Heart left ventricle (tissue), 16 donors: Measurements from ENCODE around the gene TKT. TPM values are rescaled to one million over a fixed set of nuclear protein-coding genes. Genes with fewer than 3 reads are reported as not detected.
A peak's percentile ranks its signal among the peaks of the same experiment; 100 is the strongest.

Source experiments
- ATAC-seq, 4 donors: fragments of 200-7000 bp; cut with Tn5 transposase; one replicate each; pipeline ENCODE4 v1.9.1; 2020 to 2022; ENCODE audit warnings: moderate library complexity in 4 of 4, mild to moderate bottlenecking in 3 of 4, moderate number of reproducible peaks in 1 of 4
- DNase-seq, 5 donors: peaks; one replicate each; pipeline ENCODE4 v3.0.0-alpha.2; 2020
- H3K27ac ChIP-seq, 12 donors: fragments of 200-600 bp; sonication (generic) in 4 of 12; one replicate each; pipeline versions ENCODE4 v1.5.0 to v1.8.0; 2016 to 2022; ENCODE audit warnings: mild to moderate bottlenecking in 2 of 12
- H3K27me3 ChIP-seq, 9 donors: fragments of 200-600 bp; sonication (generic) in 2 of 9; one replicate each; pipeline versions ENCODE4 v1.5.1 to v1.8.0; 2016 to 2022; ENCODE audit warnings: mild to moderate bottlenecking in 3 of 9
- H3K36me3 ChIP-seq, 9 donors: fragments of 200-600 bp; sonication (generic) in 2 of 9; one replicate each; pipeline versions ENCODE4 v1.5.0 to v1.8.0; 2018 to 2022; ENCODE audit warnings: mild to moderate bottlenecking in 2 of 9
- H3K4me1 ChIP-seq, 12 donors: fragments of 200-600 bp; sonication (generic) in 4 of 12; one replicate each; pipeline versions ENCODE4 v1.5.0 to v1.8.0; 2016 to 2022; ENCODE audit warnings: mild to moderate bottlenecking in 3 of 12
- H3K4me3 ChIP-seq, 12 donors: fragments of 200-600 bp; sonication (generic) in 4 of 12; one replicate each; pipeline versions ENCODE4 v1.5.0 to v1.8.0; 2017 to 2022; ENCODE audit warnings: mild to moderate bottlenecking in 9 of 12, moderate library complexity in 4 of 12
- H3K9me3 ChIP-seq, 12 donors: fragments of 200-600 bp; sonication (generic) in 4 of 12; one replicate each; pipeline versions ENCODE4 v1.5.0 to v1.8.0; 2016 to 2022; ENCODE audit warnings: mild to moderate bottlenecking in 1 of 12
- POLR2A ChIP-seq, 2 donors: fragments of 450-650 bp; IDR thresholded peaks; one replicate each; pipeline ENCODE4 v1.6.1; 2017; ENCODE audit warnings: antibody characterized with exemption in 2 of 2, mild to moderate bottlenecking in 2 of 2, moderate library complexity in 2 of 2
- WGBS, 4 donors: extraction: QIAGEN DNeasy Blood & Tissue Kit in 2 of 4; methylation state at CpG; one replicate each; pipeline versions ENCODE4 v1.1.5 to v1.1.7; 2013 to 2018; 5-methylcytosine and 5-hydroxymethylcytosine counted together
- intact Hi-C, 10 donors: fragments of 100-400 bp; cut with DNase I; formaldehyde crosslinking; loops; one replicate each; pipeline versions ENCODE4 v1.11.1 to v1.14.2; 2022
- polyA plus RNA-seq, 2 donors: library from polyadenylated mRNA; stranded (reverse); fragments of 200-250 nt; gene quantifications; one replicate each; pipeline ENCODE4 v1.2.3, GENCODE V29; 2013
- total RNA-seq, 9 donors: library from RNA; depleted of rRNA in 2 of 9; stranded (reverse); fragments of >200 nt in 2 of 9; fragmentation: NEBNext Ultra II Directional in 3 of 9; extraction: Animal tissue kit (Norgen Biotek cat#: 25700) in 3 of 9; gene quantifications; one replicate each; pipeline versions ENCODE4 v1.1.0 to v1.2.4, GENCODE V29; 2016 to 2023
- TF ChIP-seq, protein P1 (sequence below), 12 donors: fragments of 200-600 bp; sonication (generic) in 4 of 12; IDR thresholded peaks; one replicate each; pipeline versions ENCODE4 v1.5.0 to v1.8.0; 2018 to 2022; ENCODE audit warnings: antibody characterized with exemption in 12 of 12, mild to moderate bottlenecking in 5 of 12
- donor health status: ischemic (EF 13 %, LVEDD 7.1; RV severe dilation, severe dysfunction).
- donor health status: healthy with polysubstance abuse.
- donor health status: DM: no; HTN: yes; CAD: no.
- donor health status: DM: no; HTN: no; CAD: no.
- donor health status: ischemic (EF 25% LVEDD 6.9; RV normal size, moderate dysfunction).
- donor health status: ischemic (EF 25% LVEDD 5.7; RV mildly dilated, moderate dysfunction).
- donor health status: healthy.
- donor health status: DM: yes; HTN: yes; CAD: no.
- donor health status: ischemic (EF 35%, LVEDD 5.7; RV mildly dilated, moderate dysfunction).
- donor health status: nonischemic (EF 11% LVEDD 7.7; RV severe dilation, severe dysfunction).
- donor health status: DM: yes; HTN: yes; CAD: no.
- donor health status: PGD.
- donor health status: ischemic (EF 29% LVEDD 5.4; RV normal size, mild dysfunction).
- donor health status: nonischemic (EF 23%, LVEDD 6.1; RV moderate dilation, normal function).

TKT gene
- total and polyA plus RNA-seq, 11 donors = 20.6 to 111 (median 36.6) TPM

- H3K9me3 ChIP-seq = no peaks in the 10 kb centered on the region
- H3K27ac ChIP-seq = no peak overlapping the region
- ATAC-seq = no peak
- no peaks in the 10 kb centered on the region for H3K27me3 ChIP-seq
- peak in 1 of 5 donors; percentile 5 for DNase-seq
- H3K4me1 ChIP-seq = peaks cover 0 to 23% (median 0%) of the 10 kb centered on the region in 12 donors
- intact Hi-C loops = loop anchor here in 5 of 10 donors (2.0 to 10.0 kb wide), 5 partner anchors 65 to 493 kb away; no protein-coding TSS in a partner anchor
- H3K36me3 ChIP-seq = peaks cover 0 to 41% (median 32%) of the 10 kb centered on the region in 9 donors
- no peak for TF ChIP-seq POLR2A (IDR thresholded peaks at IDR 0.05)
- TF ChIP-seq, protein P1, sequence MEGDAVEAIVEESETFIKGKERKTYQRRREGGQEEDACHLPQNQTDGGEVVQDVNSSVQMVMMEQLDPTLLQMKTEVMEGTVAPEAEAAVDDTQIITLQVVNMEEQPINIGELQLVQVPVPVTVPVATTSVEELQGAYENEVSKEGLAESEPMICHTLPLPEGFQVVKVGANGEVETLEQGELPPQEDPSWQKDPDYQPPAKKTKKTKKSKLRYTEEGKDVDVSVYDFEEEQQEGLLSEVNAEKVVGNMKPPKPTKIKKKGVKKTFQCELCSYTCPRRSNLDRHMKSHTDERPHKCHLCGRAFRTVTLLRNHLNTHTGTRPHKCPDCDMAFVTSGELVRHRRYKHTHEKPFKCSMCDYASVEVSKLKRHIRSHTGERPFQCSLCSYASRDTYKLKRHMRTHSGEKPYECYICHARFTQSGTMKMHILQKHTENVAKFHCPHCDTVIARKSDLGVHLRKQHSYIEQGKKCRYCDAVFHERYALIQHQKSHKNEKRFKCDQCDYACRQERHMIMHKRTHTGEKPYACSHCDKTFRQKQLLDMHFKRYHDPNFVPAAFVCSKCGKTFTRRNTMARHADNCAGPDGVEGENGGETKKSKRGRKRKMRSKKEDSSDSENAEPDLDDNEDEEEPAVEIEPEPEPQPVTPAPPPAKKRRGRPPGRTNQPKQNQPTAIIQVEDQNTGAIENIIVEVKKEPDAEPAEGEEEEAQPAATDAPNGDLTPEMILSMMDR (IDR thresholded peaks at IDR 0.05) = no peak
- 88 to 97% (median 91%) methylated on average over 3 of the region's 3 CpGs for WGBS, 4 donors
- no peak overlapping the region for H3K4me3 ChIP-seq
Measured at GRCh38 chr3:53221827-53222182, 34.0 kb downstream of the TKT start.

- TF ChIP-seq POLR2A (IDR thresholded peaks at IDR 0.05) = no peak
- TF ChIP-seq, protein P1 (IDR thresholded peaks at IDR 0.05) = no peak
- intact Hi-C loops = loop anchor here in 5 of 10 donors (2.0 to 10.0 kb wide), 5 partner anchors 66 to 493 kb away; no protein-coding TSS in a partner anchor
- Histone ChIP-seq H3K4me1 (peaks cover 0 to 23% (median 0%) of the 10 kb centered on the region in 12 donors), H3K27ac (no peak overlapping the region), H3K36me3 (peaks cover 0 to 36% (median 27%) of the 10 kb centered on the region in 9 donors), H3K4me3 (no peak overlapping the region), H3K9me3 (no peaks in the 10 kb centered on the region), H3K27me3 (no peaks in the 10 kb centered on the region)
- 84 to 96% (median 93%) methylated on average over 4 of the region's 4 CpGs for WGBS, 4 donors
- DNase-seq (no peak), ATAC-seq (no peak)
Measured at GRCh38 chr3:53221345-53221744, 34.5 kb downstream of the TKT start.

DNA sequence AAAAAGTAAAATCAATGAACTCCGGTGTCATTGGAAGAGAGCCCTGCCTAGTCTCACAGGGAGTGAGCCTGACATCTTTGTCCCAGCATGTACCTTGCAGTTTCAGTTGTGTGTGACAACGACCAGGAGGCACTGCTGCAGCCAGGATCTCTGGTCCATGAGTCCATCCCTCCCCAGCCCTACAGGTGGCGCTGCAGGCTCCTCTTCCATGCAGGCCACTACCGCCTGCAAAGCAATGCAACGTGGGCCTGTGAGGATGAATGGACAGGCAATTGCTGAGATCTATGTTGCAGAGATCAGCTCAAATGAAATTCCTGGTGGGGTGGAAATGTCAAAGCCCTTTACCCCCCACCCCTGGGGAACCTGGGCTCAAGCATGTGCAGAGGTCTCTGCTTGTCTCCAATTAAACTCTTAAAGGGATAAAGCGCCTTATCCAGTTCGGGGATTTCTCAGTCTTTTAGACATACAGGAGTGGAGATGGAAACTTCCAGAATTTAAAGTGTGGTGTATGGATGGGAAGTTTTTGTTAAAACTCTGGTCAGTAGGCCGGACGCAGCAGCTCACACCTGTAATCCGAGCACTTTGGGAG lies 35.8 kb downstream of the TKT start:
- no peak overlapping the region for H3K27ac ChIP-seq
- H3K36me3 ChIP-seq = peaks cover 0 to 23% (median 14%) of the 10 kb centered on the region in 9 donors
- peaks cover 0 to 23% (median 0%) of the 10 kb centered on the region in 12 donors for H3K4me1 ChIP-seq
- ATAC-seq (peak; percentile 53 to 87 (median 86)), DNase-seq (peak; percentile 70 to 89 (median 82))
- no peaks in the 10 kb centered on the region for H3K9me3 ChIP-seq
- TF ChIP-seq, protein P1 (IDR thresholded peaks at IDR 0.05) = peak; percentile 76 to 95 (median 86)
- no peak for TF ChIP-seq POLR2A (IDR thresholded peaks at IDR 0.05)
- intact Hi-C loops = loop anchor here in 6 of 10 donors (2.0 to 10.0 kb wide), 6 partner anchors 67 to 495 kb away; no protein-coding TSS in a partner anchor
- no peaks in the 10 kb centered on the region for H3K27me3 ChIP-seq
- WGBS, 4 donors = 45 to 50% (median 46%) methylated on average over 10 of the region's 10 CpGs
- H3K4me3 ChIP-seq = no peak overlapping the region

DNA sequence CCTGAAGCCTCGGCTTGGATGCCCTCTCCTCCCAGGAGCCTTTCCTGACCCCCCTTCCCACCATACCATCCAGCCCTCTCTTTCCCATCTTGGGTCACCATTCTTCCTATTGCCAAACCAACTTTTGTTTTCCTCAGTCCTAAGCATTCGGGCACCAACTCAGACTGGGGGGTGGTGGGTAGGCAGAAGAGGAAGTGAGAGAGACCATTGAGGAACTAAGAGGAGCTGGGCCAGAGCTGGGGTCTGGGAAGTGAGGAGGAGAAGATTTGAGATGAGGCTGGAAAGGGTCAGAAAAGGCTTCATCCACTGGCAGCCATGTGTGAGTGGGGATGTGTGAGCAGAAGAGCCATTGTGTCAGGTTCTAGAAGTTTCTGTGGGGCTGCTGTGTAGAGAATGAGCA lies 37.7 kb downstream of the TKT start:
- Histone ChIP-seq H3K9me3 (no peaks in the 10 kb centered on the region), H3K27me3 (no peaks in the 10 kb centered on the region), H3K4me3 (no peak overlapping the region), H3K36me3 (peaks cover 0 to 4% (median 0%) of the 10 kb centered on the region in 9 donors), H3K4me1 (peaks cover 0 to 24% (median 0%) of the 10 kb centered on the region in 12 donors), H3K27ac (peak overlapping the region in 1 of 12 donors; percentile 42)
- ATAC-seq = peak in 3 of 4 donors; percentile 19 to 46 (median 21)
- TF ChIP-seq, protein P1 (IDR thresholded peaks at IDR 0.05) = no peak
- no peak for TF ChIP-seq POLR2A (IDR thresholded peaks at IDR 0.05)
- intact Hi-C loops = loop anchor here in 1 of 10 donors (5.0 kb wide), 1 partner anchor 494 kb away; no protein-coding TSS in a partner anchor
- 68 to 85% (median 74%) methylated on average over 2 of the region's 2 CpGs for WGBS, 4 donors
- DNase-seq = peak in 1 of 5 donors; percentile 24
